ENCODE data around the gene SLC15A4. TPM values are rescaled to one million over a fixed set of nuclear protein-coding genes. Genes with fewer than 3 reads are reported as not detected.

Gene SLC15A4
- total RNA-seq, 2 experiments from 2014 or later, result 26.4 to 26.8 TPM

DNA sequence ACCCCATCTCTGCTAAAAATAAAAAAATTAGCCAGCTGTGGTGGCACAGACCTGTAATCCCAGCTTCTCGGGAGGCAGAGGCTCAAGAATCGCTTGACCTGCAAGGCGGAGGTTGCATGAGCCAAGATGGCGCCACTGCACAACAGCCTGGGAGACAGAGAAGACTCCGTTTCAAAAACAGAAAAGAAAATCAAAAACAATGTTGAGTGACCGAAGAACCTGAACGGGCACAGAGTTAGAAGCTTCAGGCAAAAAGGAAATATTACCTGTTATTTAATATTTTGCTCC is 33.0 kb upstream of the SLC15A4 start:
- TF ChIP-seq, protein P1, sequence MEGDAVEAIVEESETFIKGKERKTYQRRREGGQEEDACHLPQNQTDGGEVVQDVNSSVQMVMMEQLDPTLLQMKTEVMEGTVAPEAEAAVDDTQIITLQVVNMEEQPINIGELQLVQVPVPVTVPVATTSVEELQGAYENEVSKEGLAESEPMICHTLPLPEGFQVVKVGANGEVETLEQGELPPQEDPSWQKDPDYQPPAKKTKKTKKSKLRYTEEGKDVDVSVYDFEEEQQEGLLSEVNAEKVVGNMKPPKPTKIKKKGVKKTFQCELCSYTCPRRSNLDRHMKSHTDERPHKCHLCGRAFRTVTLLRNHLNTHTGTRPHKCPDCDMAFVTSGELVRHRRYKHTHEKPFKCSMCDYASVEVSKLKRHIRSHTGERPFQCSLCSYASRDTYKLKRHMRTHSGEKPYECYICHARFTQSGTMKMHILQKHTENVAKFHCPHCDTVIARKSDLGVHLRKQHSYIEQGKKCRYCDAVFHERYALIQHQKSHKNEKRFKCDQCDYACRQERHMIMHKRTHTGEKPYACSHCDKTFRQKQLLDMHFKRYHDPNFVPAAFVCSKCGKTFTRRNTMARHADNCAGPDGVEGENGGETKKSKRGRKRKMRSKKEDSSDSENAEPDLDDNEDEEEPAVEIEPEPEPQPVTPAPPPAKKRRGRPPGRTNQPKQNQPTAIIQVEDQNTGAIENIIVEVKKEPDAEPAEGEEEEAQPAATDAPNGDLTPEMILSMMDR (IDR thresholded peaks at IDR 0.05), result no peak

GRCh38 chr12:128856035-128856790 is 32.5 kb upstream of the SLC15A4 start:
- DNase-seq (no peak), ATAC-seq (no peak)
- Mint-ChIP-seq H3K27ac (no peak overlapping the region), H3K9me3 (no peaks in the 10 kb centered on the region), H3K36me3 (ENCODE audit: low read depth) (no peaks in the 10 kb centered on the region), H3K4me1 (ENCODE audit: low read depth) (no peaks in the 10 kb centered on the region), H3K4me3 (no peak overlapping the region), H3K27me3 (peaks cover 24% of the 10 kb centered on the region)
- intact Hi-C loops (cut with micrococcal nuclease), result no loop called here
- CTCF ChIA-PET, result interaction anchor here (0.6 kb wide), 1 partner anchor 16 kb away, joined by 5 read pairs; no protein-coding TSS in a partner anchor
- TF ChIP-seq, protein P1 (IDR thresholded peaks at IDR 0.05), result no peak
- POLR2A ChIA-PET, result no interaction called here

More for the DNA sequence above, 33.0 kb upstream of the SLC15A4 start:
- ChIA-PET CTCF (interaction anchor here (0.6 kb wide), 1 partner anchor 16 kb away, joined by 5 read pairs; no protein-coding TSS in a partner anchor), POLR2A (no interaction called here)
- Mint-ChIP-seq H3K4me3 (no peak overlapping the region), H3K9me3 (no peaks in the 10 kb centered on the region), H3K27me3 (peaks cover 23% of the 10 kb centered on the region), H3K36me3 (ENCODE audit: low read depth) (no peaks in the 10 kb centered on the region), H3K4me1 (ENCODE audit: low read depth) (no peaks in the 10 kb centered on the region), H3K27ac (no peak overlapping the region)
- ATAC-seq (no peak), DNase-seq (no peak)
- intact Hi-C loops (cut with micrococcal nuclease), result no loop called here

DNA sequence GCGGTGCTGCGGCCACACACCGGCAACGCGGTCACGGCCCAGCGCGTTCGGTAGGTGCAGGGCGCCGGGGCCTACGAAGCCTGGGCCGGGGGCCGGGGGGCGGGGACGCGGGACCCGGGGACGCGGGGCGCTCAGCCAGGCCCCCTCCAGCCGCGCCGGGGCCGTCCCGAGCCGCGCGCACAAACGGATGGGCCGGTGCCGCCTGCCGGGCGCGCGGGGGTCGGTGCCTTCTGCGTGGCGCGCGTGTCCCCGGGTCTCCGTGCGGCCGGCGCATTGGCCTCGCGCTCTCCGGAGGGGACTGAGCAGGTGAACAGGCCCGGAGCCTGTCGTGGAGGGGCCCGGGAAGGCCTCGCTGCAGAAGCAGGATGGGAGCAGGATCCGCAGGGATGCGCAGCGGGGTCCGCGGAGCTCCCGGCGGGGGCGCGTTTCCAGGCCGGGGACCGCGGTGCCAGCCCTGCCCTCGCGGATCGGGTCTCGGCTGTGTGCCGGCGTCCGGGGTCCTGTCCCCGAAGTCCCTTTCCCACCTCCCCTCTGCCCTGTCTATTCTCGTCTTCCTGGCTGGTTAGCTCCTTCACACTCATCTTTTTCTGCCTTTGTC is 29.9 kb upstream of the SLC15A4 start:
- Mint-ChIP-seq H3K4me1 (ENCODE audit: low read depth) (no peaks in the 10 kb centered on the region), H3K4me3 (no peak overlapping the region), H3K27ac (no peak overlapping the region), H3K27me3 (peaks cover 25% of the 10 kb centered on the region), H3K36me3 (ENCODE audit: low read depth) (no peaks in the 10 kb centered on the region), H3K9me3 (no peaks in the 10 kb centered on the region)
- no peak for DNase-seq
- ChIA-PET POLR2A (no interaction called here), CTCF (no interaction called here)
- TF ChIP-seq, protein P1 (IDR thresholded peaks at IDR 0.05), result no peak
- intact Hi-C loops (cut with micrococcal nuclease), result no loop called here
- no peak for ATAC-seq

DNA sequence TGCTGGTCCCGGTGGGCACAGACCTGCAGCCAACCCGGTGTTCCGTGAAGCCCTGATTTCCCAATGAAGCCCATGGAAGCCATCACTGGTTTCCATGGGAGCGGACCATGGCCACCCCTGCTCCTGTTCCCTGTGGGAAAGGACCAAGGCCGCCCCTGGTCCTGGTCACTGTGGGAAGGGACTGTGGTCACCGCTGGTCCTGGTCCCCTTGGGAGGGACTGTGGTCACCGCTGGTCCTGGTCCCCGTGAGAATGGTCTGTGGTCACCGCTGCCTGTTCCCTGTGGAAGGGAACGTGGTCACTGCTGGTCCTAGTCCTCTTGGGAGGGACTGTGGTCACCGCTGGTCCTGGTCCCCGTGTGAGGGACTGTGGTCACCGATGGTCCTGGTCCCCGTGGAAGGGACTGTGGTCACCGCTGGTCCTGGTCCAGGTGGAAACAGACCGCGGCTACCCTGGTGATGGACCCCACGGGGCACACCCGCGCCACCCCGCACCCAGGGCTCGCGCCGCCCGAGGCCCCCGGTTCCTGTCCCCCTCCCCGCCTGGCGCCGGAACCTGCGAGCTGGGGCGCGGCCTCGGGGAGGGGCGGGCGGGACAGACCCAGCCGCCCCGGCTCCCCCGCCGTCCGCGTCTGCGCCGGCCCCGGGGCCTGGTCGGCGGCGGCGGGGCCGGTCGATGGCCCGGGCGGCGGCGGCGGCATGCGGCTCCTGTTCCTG is 29.3 kb upstream of the SLC15A4 start, which contains the start of gene GLT1D1:
Gene GLT1D1, plus strand, starts transcription at position 594 of the 715 bp plus-strand sequence. Its CDS starts 104 bp downstream, at position 698.
- POLR2A ChIA-PET, result no interaction called here
- ATAC-seq (no peak), DNase-seq (no peak)
- Mint-ChIP-seq H3K27me3 (peaks cover 25% of the 10 kb centered on the region), H3K4me1 (ENCODE audit: low read depth) (no peaks in the 10 kb centered on the region), H3K27ac (no peak within 1 kb of the TSS), H3K9me3 (no peaks in the 10 kb centered on the region), H3K36me3 (ENCODE audit: low read depth) (no peaks in the 10 kb centered on the region), H3K4me3 (no peak within 1 kb of the TSS)
- TF ChIP-seq, protein P1 (IDR thresholded peaks at IDR 0.05), result no peak
- CTCF ChIA-PET, result no interaction called here
- intact Hi-C loops (cut with micrococcal nuclease), result no loop called here
